GM12865 (cell line): ENCODE data around the gene ZBTB40.

ENCODE experiments used
- DNase-seq: peaks from one replicate; pipeline ENCODE4 v3.0.0; 2010; ENCODE audit warnings: low read depth
- H3K4me3 ChIP-seq: 2 replicates; pipeline ENCODE4 v1.5.1; 2011; ENCODE audit warnings: mild to moderate bottlenecking, low read depth, low read length, control low read depth
- TF ChIP-seq, protein P1 (sequence below): IDR thresholded peaks from 2 replicates; pipeline ENCODE4 v1.5.1; 2011; ENCODE audit warnings: low read length, control low read depth, low read depth, inconsistent platforms; ENCODE audit not compliant: insufficient read depth; ENCODE audit errors: missing control alignments

The ZBTB40 gene

DNA sequence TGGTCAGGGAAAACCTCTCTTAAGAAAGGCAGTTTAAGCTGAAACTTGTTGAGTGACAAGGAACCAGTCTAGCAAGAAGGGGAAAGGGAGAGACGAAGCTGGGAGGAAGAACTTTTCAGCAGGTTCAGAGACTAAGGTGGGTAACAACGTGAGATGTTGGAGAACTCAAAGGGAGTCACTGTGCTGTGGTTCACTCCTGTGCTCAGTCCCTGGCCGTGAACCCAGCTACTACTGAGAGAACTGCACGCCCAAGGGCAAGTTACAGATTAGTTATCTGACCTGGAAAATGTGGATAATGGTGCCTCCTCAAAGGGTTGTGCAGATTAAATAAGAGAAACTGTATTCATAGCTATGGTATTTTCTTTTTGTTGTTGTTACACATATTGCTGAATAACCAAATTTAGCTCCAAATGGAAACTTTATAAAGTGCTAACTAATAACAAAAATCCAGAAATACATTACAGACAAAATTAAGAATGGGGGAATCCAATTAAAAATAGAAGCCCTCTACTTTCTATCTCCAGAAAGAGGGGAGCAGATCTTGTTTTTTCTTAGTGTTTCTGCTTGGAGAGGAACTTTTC, 2.9 kb downstream of the ZBTB40 start:
- TF ChIP-seq, protein P1, sequence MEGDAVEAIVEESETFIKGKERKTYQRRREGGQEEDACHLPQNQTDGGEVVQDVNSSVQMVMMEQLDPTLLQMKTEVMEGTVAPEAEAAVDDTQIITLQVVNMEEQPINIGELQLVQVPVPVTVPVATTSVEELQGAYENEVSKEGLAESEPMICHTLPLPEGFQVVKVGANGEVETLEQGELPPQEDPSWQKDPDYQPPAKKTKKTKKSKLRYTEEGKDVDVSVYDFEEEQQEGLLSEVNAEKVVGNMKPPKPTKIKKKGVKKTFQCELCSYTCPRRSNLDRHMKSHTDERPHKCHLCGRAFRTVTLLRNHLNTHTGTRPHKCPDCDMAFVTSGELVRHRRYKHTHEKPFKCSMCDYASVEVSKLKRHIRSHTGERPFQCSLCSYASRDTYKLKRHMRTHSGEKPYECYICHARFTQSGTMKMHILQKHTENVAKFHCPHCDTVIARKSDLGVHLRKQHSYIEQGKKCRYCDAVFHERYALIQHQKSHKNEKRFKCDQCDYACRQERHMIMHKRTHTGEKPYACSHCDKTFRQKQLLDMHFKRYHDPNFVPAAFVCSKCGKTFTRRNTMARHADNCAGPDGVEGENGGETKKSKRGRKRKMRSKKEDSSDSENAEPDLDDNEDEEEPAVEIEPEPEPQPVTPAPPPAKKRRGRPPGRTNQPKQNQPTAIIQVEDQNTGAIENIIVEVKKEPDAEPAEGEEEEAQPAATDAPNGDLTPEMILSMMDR = no peak
- DNase-seq = no peak
- no peak overlapping the region for H3K4me3 ChIP-seq

DNA sequence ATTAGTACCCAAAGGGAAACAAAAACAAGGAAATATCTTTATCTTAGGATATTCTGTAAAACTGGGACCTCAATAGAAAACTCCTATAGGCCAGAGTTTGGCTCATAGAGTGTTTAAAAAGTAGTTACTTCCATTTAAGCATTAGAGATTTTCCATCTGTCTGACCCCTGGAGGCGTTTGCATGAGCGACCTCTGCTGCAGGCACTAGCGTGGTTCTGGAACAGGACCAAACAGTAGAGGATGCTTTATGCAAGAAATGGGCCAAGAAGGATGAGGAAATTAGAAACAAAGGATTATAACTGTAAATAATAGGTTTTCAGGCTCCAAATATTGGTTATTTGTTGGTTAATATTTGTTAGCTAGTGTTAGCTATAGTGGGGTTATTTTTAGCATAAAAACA, 5.7 kb downstream of the ZBTB40 start:
- no peak overlapping the region for H3K4me3 ChIP-seq
- TF ChIP-seq, protein P1 = no peak
- DNase-seq = no peak

DNA sequence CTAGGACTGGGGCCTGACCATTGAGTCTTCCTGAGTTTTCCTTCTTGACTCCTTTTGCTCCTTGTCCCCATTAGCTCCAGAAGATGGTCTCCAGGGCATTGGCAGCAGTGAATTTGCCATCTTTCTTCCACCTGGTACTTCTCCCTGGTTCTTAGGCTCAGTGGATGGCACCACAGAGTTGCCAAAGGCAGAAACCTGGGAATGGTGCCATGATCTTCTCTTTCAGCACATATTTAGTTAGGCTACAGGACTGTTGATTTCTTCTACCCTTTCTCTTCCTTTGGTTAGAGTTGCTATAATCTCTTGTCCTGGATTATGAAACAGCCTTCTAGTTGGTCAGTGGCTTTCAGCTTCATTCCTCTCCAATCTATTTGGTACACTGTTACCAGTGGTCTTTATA, 6.2 kb downstream of the ZBTB40 start:
- no peak for DNase-seq
- TF ChIP-seq, protein P1 = no peak
- H3K4me3 ChIP-seq = no peak overlapping the region

DNA sequence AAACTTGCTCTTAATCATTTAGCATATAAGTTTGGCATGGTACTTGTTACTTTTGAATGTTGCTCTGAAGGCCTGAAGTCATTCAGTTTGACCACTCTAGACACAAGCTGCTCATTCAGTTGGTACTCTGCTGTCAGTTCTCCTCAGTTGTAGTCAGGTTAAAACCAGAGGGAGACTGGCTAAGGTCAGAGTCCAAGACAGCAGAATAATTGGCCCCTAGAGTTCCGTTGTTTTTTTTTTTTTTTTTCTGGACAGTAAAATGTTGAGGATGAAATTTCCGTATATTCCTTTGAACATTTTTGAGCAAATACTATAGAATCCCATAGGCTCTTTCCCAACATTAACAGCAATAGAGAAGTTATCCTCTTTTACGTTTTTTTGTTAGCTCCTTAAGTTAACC, 9.4 kb downstream of the ZBTB40 start:
- DNase-seq = no peak
- TF ChIP-seq, protein P1 = no peak
- H3K4me3 ChIP-seq = no peak overlapping the region

DNA sequence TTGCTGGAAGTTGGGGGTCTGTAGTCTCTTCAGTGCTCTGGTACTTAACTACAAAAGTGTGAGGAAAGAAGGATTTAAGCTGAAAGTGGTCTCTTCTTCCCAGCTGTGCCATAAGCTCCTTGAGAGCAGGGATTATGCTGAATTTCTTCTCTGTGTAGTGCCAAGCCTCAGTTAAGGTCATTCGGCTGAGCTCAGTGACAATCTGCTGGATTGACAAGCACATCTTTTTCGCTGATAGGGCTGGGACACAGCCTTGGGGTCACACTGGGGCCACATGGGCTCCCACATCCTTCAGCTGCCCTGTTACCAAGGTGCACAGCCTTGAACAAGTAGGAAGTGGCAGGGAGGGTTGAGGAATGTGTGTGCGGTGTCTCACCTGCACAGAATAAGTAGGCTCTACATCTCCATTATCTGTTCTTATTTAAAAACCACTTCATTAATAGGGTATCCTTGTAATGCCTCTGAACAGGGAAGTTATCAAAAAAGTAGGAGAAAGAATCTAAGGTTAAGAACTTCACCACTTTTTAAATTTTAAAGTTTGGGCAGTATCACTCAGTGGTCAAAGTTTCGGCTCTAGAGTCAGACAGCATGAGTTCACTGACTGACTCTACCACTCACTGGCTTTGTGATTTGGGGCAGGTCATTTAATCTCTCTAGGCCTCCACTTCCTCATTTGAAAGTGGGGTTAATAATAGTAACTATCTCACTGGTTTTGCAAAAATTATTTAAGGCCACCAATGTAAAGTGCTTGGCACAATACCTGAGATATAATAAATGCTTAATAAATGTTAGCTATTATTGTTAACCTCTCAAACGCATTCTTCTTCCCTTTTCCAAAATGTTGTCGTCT, 10.3 kb downstream of the ZBTB40 start:
- DNase-seq = no peak
- TF ChIP-seq, protein P1 = no peak
- H3K4me3 ChIP-seq = no peak overlapping the region

DNA sequence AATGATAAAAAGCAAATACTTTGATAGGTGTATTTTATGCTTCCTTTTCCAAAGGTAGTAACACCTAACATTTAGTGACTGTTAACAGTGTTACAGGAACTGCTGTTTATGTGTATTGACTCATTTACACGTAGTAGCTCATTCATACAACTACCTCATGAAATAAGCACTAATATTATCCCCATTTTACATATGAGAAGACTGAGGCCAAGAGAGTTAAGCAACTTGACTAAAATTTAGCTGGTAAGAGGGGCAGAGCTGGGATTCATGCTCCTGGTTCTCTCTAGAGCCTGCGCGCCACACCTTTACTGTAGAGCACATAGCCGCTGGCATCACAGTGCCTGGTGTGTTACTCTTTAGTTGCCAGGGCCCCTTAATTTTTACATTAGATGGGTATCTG, 11.3 kb downstream of the ZBTB40 start:
- no peak for DNase-seq
- no peak overlapping the region for H3K4me3 ChIP-seq
- TF ChIP-seq, protein P1 = no peak
